GM12864 (cell line): ENCODE measurements around the gene MOXD1.
A peak's percentile ranks its signal among the peaks of the same experiment; 100 is the strongest.

Experiments used
- DNase-seq: peaks from one replicate; pipeline ENCODE4 v3.0.0-alpha.2; 2011; ENCODE audit warnings: low read depth
- H3K4me3 ChIP-seq: 2 replicates; pipeline ENCODE4 v1.5.1; 2011; ENCODE audit warnings: mild to moderate bottlenecking, low read depth, low read length, control low read depth
- CTCF ChIP-seq: IDR thresholded peaks from 2 replicates; pipeline ENCODE4 v1.5.1; 2011; ENCODE audit warnings: low read depth, mild to moderate bottlenecking, moderate library complexity, low read length, control low read depth, inconsistent platforms; ENCODE audit errors: missing control alignments

The MOXD1 gene

GRCh38 chr6:132261354-132261753 lies 139.9 kb downstream of the MOXD1 start:
- no peak for TF ChIP-seq CTCF
- no peak overlapping the region for H3K4me3 ChIP-seq
- no peak for DNase-seq

GRCh38 chr6:132259070-132259469 lies 142.2 kb downstream of the MOXD1 start:
- H3K4me3 ChIP-seq: no peak overlapping the region
- TF ChIP-seq CTCF: peak; percentile 11
- DNase-seq: no peak

GRCh38 chr6:132257561-132257960 lies 143.7 kb downstream of the MOXD1 start:
- no peak for DNase-seq
- no peak overlapping the region for H3K4me3 ChIP-seq

GRCh38 chr6:132256457-132256856 lies 144.8 kb downstream of the MOXD1 start:
- no peak for DNase-seq
- TF ChIP-seq CTCF: no peak

More at GRCh38 chr6:132257561-132257960, 143.7 kb downstream of the MOXD1 start:
- TF ChIP-seq CTCF: no peak

GRCh38 chr6:132253906-132254305 lies 147.4 kb downstream of the MOXD1 start:
- no peak for TF ChIP-seq CTCF
- H3K4me3 ChIP-seq: no peak overlapping the region
- DNase-seq: no peak

More at GRCh38 chr6:132256457-132256856, 144.8 kb downstream of the MOXD1 start:
- no peak overlapping the region for H3K4me3 ChIP-seq

- H3K4me3 ChIP-seq: no peak overlapping the region
- DNase-seq: no peak
- no peak for TF ChIP-seq CTCF
Observed at GRCh38 chr6:132253211-132253610, 148.1 kb downstream of the MOXD1 start.

GRCh38 chr6:132252113-132252512 lies 149.2 kb downstream of the MOXD1 start:
- no peak for DNase-seq
- TF ChIP-seq CTCF: no peak
- H3K4me3 ChIP-seq: no peak overlapping the region
